ENCODE measurements around the gene GALNT1. TPM values are rescaled to one million over a fixed set of nuclear protein-coding genes. Genes with fewer than 3 reads are reported as not detected.

The GALNT1 gene
- total and polyA plus RNA-seq, 3 donors from 2014 or later: 27.3 to 67.0 (median 55.7) TPM

GRCh38 chr18:35604369-35604768 is 22.8 kb downstream of the GALNT1 start:
- H3K4me1 ChIP-seq: no peaks in the 10 kb centered on the region
- no peak for DNase-seq
- H3K27ac ChIP-seq: no peak overlapping the region
- WGBS, 2 donors: 94 to 95% methylated on average over 3 of the region's 3 CpGs
- no peaks in the 10 kb centered on the region for H3K36me3 ChIP-seq (ENCODE audit: low read depth, missing control alignments)
- H3K4me3 ChIP-seq: no peak overlapping the region
- TF ChIP-seq POLR2A (IDR thresholded peaks at IDR 0.05) (no peak), CTCF (IDR thresholded peaks at IDR 0.05) (no peak)
- intact Hi-C loops (cut with DNase I; ENCODE audit: low total_unique reads): no loop called here
- no peaks in the 10 kb centered on the region for H3K27me3 ChIP-seq
- H3K9me3 ChIP-seq: no peaks in the 10 kb centered on the region

GRCh38 chr18:35605686-35606417 is 24.3 kb downstream of the GALNT1 start:
- Histone ChIP-seq H3K4me1 (no peaks in the 10 kb centered on the region), H3K4me3 (no peak overlapping the region), H3K9me3 (no peaks in the 10 kb centered on the region), H3K36me3 (ENCODE audit: low read depth, missing control alignments) (no peaks in the 10 kb centered on the region), H3K27ac (no peak overlapping the region), H3K27me3 (no peaks in the 10 kb centered on the region)
- intact Hi-C loops (cut with DNase I; ENCODE audit: low total_unique reads): no loop called here
- WGBS, 2 donors: 82 to 91% methylated on average over 3 of the region's 3 CpGs
- TF ChIP-seq CTCF (IDR thresholded peaks at IDR 0.05) (no peak), POLR2A (IDR thresholded peaks at IDR 0.05) (no peak)
- no peak for DNase-seq

GRCh38 chr18:35609236-35609635 is 27.7 kb downstream of the GALNT1 start:
- TF ChIP-seq POLR2A (IDR thresholded peaks at IDR 0.05) (no peak), CTCF (IDR thresholded peaks at IDR 0.05) (no peak)
- H3K4me3 ChIP-seq: no peak overlapping the region
- no peak overlapping the region for H3K27ac ChIP-seq
- H3K9me3 ChIP-seq: no peaks in the 10 kb centered on the region
- intact Hi-C loops (cut with DNase I; ENCODE audit: low total_unique reads): no loop called here
- no peaks in the 10 kb centered on the region for H3K27me3 ChIP-seq
- H3K36me3 ChIP-seq (ENCODE audit: low read depth, missing control alignments): no peaks in the 10 kb centered on the region
- no peaks in the 10 kb centered on the region for H3K4me1 ChIP-seq
- DNase-seq: no peak
- WGBS, 2 donors: 91 to 95% methylated on average over 1 of the region's 1 CpG

GRCh38 chr18:35610089-35610488 is 28.5 kb downstream of the GALNT1 start:
- Histone ChIP-seq H3K9me3 (no peaks in the 10 kb centered on the region), H3K27ac (no peak overlapping the region), H3K4me3 (no peak overlapping the region), H3K27me3 (no peaks in the 10 kb centered on the region), H3K4me1 (no peaks in the 10 kb centered on the region), H3K36me3 (ENCODE audit: low read depth, missing control alignments) (no peaks in the 10 kb centered on the region)
- no peak for TF ChIP-seq POLR2A (IDR thresholded peaks at IDR 0.05)
- no peak for TF ChIP-seq CTCF (IDR thresholded peaks at IDR 0.05)
- no peak for DNase-seq
- intact Hi-C loops (cut with DNase I; ENCODE audit: low total_unique reads): no loop called here
- WGBS, 2 donors: 82 to 91% methylated on average over 3 of the region's 3 CpGs

GRCh38 chr18:35610724-35611123 is 29.2 kb downstream of the GALNT1 start:
- no peaks in the 10 kb centered on the region for H3K36me3 ChIP-seq (ENCODE audit: low read depth, missing control alignments)
- no peaks in the 10 kb centered on the region for H3K9me3 ChIP-seq
- TF ChIP-seq POLR2A (IDR thresholded peaks at IDR 0.05) (no peak), CTCF (IDR thresholded peaks at IDR 0.05) (no peak)
- H3K4me3 ChIP-seq: no peak overlapping the region
- H3K27ac ChIP-seq: no peak overlapping the region
- no peaks in the 10 kb centered on the region for H3K27me3 ChIP-seq
- no peak for DNase-seq
- intact Hi-C loops (cut with DNase I; ENCODE audit: low total_unique reads): no loop called here
- H3K4me1 ChIP-seq: no peaks in the 10 kb centered on the region

Data from testis (tissue), 3 donors.